T-helper 22 cell (primary cell): ENCODE results near the gene TMEM205.

ENCODE experiments used
- DNase-seq: peaks from one replicate; pipeline ENCODE4 v3.0.0-alpha.2; 2020; ENCODE audit warnings: low read depth

Gene TMEM205

DNA sequence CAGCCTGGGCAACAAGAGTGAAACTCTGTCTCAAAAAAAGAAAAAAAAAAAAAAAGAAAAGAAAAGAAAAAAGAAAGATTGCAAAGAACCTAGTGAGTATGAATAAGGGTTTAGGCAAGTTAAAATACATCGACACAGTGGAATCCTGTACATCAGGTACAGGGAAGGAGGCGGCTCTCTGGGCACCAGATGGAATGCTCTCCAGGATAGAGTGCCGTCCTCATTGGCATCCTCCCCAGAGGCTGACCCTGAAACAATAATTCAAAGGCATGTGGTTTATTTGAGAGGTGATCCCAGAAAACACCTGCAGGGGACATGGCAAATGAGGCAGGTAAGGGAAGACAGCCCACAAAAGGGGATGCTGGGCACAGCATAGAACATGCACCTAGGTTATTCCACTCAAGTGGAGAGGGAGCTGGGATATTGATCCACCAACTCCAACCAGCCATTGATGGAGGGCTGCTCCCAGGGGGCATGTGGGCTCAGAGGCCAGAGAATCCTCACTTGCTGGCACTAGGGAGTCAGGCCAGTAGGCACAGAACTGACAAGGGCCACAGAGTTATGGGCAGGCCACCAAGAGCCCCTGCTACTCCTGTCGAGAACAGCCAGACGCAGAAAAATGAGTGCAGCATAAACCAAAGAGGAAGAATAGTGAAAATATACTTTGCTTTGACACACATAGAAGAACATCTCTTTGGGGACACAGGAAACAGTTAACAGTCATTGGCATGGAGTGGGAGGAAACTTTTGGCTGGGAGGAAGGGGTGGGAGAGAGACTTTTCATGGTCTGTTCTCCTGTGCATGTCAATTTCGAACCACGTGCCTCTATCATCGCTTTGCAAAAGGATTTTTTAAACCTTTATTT is 45.9 kb downstream of the TMEM205 start:
- DNase-seq: no peak

DNA sequence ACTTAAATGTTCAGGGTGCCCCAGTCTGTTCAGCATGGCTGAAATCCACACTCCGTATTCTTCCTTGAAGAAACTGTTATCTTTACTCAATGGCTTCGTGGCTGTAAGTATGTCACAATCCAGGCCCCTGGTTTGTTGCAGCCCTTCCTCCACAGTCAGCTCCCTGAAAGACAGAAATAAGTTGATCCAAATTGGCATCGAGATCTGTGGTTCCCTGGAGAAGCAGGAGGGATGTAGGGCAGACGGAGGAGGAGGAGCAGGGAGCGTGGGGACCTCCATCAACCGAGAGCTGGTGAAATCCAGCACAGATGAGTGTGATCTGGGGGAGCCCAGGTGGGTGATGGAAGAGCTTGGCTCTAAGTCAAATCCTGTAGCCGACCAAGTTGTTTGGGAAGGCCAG is 49.8 kb downstream of the TMEM205 start:
- DNase-seq: no peak

- no peak for DNase-seq
Observed at GRCh38 chr19:11295665-11296245, 50.3 kb downstream of the TMEM205 start, which contains the start of gene TSPAN16. TSS of gene TSPAN16 (plus strand) at chr19:11296160. CDS start at chr19:11296298, 138 bp downstream.

DNA sequence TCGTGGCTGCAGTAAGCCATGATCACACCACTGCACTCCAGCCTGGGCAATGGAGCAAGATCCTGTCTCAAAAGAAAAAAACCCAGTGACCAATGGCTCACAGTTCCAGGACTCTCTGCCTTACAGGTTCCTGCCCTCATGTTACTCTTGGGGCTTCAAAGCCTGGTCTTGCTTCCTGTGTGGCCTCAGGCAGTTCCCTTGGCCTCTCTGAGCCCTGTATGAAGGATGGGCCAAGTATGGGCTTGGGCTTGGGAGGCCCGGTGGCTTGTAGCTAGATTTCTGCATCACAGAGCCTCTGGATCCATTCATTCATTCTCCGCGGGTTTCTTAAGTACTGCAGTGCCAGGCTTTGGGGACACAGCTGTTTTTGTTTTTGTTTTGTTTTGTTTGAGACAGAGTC is 50.9 kb downstream of the TMEM205 start:
- no peak for DNase-seq

GRCh38 chr19:11293433-11294389 is 52.4 kb downstream of the TMEM205 start:
- peak; percentile 53 for DNase-seq
